PC-3 (cell line): Measurements from ENCODE around the gene ACO2.

Source experiments
- CTCF ChIP-seq: fragments of 300-600 bp; sonication (generic); conservative IDR thresholded peaks from 2 replicates; pipeline ENCODE4 v1.5.1; 2017; ENCODE audit warnings: antibody characterized with exemption, low read depth, mild to moderate bottlenecking, low read length
- EZH2 ChIP-seq: fragments of 300-600 bp; sonication (generic); IDR thresholded peaks from one replicate; pipeline ENCODE4 v1.6.1; 2017; ENCODE audit warnings: antibody characterized with exemption, mild to moderate bottlenecking, low read length; ENCODE audit not compliant: unreplicated experiment
- EZH2phosphoT487 ChIP-seq: fragments of 300-600 bp; sonication (generic); IDR thresholded peaks from 2 replicates; pipeline ENCODE4 v1.6.1; 2018; ENCODE audit warnings: mild to moderate bottlenecking, antibody characterized with exemption, low read length, borderline replicate concordance

GRCh38 chr22:41471568-41471967, 2.7 kb downstream of the ACO2 start:
- no peak for TF ChIP-seq CTCF
- no peak for TF ChIP-seq EZH2phosphoT487
- TF ChIP-seq EZH2: no peak
